Activated T-cell treated with anti-CD3 and anti-CD28 coated beads for 1 hour (primary cell): ENCODE measurements around the gene ZCCHC17.

Experiments used
- DNase-seq: peaks from one replicate; pipeline ENCODE4 v3.0.0-alpha.2; 2020; ENCODE audit warnings: low read depth

ZCCHC17 gene

DNA sequence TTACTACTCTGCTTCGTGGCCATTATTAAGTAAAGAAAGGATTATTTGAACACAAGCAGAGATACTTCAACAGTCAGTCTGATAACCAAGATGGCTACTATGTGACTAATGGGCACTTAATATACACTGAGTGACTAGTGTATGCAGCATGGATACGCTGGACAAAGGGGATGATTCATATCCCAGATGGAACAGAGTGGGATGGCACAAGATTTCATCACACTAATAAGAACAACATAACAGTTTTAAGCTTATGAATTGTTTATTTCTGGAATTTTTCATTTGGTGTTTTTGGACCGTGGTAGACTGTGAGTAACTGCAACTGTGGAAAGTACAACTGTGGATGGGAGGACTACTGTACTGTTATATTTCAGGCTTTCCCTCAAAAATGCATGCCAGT lies 9.4 kb downstream of the ZCCHC17 start:
- DNase-seq: no peak

DNA sequence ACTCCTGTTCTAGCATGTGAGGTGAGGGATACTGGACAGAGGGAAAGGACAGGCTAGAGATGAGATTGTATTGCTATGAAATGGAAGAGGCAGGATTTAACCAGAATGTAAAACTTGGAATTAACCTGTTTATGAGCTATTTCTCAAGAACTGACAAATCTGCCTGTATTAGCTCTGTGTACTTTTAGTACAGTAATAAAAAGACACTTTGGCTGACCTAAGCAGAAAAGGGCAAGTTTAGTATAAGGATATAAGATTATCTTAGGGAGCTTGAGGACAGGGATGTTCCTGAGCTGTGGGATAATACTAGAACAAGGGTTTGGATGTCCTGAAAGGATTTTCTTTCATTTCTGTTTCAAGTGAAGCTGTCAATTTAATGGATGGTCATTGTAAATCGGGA lies 11.2 kb downstream of the ZCCHC17 start:
- DNase-seq: no peak

DNA sequence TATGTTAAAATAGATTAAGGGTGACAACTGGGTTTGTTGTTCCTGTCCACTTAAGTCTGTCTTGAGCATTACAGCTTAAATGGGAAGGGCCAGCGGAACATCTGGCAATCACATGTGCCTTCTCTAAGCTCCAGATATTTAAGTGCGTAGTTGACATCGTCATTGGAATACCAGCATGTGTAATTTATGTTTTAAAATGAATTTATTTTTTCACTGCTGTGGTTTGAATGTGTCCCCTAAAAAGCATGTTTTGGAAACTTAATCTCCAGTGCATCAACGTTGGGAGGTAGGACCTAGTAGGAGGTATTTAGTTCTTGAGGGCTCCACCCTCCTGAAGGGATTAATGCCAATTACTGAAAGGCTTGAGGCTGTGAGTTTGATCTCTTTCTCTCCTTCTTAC lies 13.4 kb downstream of the ZCCHC17 start:
- no peak for DNase-seq

DNA sequence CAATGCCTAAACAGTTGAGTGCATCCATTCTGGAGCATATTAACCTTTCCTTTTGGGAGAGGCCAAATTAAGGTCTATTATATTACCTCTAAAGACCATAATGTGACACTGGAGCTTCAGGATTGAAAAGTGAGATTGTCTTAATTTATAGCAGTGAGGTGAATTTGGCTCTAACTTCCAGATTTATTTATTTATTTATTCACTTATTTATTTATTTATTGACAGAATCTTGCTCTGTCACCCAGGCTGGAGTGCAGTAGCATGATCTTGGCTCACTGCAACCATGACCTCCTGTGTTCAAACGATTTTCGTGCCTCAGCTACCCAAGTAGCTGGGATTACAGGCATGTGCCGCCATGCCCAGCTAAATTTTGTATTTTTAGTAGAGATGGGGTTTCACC lies 19.1 kb downstream of the ZCCHC17 start:
- DNase-seq: no peak

DNA sequence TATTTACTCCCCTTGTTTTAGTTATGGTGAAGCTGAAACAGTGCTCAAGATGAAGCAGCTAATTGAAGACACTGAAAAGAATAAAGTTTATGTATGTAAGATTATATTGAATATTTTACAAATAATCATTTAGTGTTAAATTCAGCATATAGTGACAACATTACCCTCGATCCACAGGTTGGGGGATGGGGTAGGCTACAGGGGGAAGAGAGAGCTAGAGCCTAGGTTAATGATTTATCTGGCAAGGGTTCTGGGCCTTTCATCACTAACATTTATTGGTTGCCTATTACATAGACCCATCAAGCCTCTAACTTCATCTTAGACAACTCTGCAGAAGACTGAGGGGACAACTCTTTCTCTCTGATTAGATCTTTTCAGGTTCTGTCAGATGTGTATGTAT lies 21.3 kb downstream of the ZCCHC17 start:
- no peak for DNase-seq

DNA sequence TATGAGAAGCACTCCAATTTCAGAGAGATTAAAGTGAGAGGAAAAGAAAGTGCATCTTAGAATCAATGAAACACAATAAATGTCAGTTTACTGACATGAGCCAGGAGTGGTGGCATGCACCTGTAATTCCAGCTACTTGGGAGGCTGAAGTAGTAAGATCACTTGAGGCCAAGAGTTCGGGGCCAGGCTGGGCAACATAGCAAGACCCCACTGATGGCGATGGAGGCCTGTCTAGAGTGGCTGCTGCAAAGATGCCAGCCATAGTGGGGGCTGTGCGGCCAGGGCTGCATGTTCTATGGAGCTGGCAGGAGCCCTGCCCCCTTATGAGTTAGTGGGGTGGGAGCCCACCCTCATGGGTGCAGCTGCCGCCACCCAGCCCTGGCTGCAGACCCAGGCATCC lies 27.3 kb downstream of the ZCCHC17 start:
- DNase-seq: no peak

DNA sequence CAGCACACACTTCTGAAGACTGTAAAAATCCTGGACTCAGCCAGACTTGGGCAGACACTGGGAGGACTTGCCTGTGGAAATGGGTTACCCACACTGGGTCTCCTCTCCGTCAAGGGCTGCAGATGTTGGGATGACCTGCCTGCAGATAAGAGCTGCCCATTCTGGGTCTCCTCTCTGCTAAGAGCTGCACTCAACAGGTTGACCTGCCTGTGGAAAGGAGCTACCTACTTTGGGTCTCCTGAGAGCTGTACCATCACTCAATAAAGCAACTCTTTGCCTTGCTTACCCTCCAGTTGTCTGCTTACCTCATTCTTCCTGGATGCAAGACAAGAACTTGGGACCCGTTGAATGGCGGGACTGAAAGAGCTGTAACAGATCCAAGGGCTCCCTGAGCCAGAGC lies 28.2 kb downstream of the ZCCHC17 start:
- no peak for DNase-seq

DNA sequence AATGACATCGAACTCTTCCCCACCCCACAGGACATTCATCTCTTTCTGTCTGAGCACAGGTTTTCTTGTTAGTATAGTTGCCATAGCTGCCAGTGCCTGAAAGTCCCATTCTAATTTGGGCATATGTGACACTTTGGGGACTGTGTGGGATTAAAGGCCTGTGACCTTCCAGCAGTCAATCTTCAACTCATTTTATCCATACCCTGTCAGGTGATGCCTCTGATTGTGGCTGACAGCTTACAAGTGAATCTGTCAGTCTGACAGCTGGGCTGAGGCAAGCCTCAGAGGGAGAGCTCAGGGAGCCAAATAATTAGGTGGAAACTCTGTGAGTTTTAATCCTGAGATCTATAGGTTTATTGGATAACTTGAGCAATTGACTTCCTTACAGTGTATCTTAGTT lies 29.6 kb downstream of the ZCCHC17 start:
- DNase-seq: no peak

DNA sequence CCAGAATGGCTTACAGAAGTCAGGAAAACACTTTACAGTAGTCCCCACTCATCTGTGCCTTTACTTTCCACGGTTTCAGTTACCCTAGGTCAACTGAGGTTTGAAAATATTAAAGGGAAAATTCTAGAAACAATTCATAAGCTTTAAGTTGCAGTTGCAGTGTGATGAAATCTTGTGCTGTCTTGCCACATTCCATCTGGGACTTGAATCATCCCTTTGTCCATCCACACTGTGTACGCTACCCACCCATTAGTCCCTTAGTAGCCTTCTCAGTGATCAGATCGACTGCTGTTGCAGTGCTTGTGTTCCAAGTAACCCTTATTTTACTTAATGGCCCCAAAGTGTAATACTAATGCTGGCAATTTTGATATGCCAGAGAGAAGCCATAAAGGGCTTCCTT lies 30.5 kb downstream of the ZCCHC17 start:
- DNase-seq: no peak

DNA sequence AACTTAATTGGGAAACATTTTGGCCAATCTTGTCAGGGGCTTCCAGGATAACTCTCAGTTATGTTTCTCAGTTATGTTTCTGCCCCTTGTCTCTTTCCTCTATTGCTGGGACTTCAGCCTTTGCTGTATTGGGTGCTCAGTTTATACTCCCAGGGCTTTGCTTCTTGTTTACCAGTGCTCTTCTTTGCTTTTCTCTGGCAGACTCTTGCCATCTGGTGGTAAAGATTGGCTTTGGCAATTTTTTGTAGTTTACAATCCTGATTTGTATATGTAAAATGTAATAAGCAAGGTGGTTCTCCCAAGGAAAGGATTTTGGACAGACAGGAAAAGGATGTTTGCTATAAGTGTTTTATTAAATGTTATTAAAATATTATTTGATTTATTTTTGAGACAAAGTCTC lies 38.2 kb downstream of the ZCCHC17 start:
- no peak for DNase-seq

DNA sequence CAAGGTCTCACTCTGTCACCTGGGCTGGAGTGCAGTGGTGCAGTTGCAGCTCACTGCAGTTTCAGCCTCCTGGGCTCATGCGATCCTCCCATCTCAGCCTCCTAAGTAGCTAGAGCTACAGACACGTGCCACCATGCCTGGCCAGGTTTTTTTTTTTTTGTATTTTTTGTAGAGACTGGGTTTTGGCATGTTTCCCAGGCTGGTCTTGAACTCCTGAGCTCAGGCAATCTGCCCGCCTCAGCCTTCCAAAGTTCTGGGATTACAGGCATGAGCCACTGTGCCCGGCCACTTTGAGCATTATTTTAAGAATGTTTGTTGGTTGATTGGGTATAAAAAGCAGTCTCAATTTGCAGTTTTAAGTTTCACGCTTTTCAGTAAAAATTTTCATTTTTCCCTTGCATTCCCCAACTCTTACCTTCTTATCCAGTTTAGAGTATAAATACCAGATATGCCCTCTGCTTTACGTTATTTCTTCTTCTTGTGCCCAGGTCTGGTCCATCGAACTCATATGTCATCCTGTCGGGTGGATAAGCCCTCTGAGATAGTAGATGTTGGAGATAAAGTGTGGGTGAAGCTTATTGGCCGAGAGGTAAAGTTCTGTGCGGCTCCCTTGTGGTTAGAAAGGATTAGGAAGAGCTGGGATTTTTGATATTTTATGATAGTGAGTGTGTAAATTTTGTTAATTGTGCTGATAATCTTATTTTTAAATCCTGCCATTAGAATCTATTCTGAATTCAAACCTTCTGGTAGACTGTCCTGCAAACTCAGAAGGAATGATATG lies 40.0 kb downstream of the ZCCHC17 start:
- DNase-seq: no peak

DNA sequence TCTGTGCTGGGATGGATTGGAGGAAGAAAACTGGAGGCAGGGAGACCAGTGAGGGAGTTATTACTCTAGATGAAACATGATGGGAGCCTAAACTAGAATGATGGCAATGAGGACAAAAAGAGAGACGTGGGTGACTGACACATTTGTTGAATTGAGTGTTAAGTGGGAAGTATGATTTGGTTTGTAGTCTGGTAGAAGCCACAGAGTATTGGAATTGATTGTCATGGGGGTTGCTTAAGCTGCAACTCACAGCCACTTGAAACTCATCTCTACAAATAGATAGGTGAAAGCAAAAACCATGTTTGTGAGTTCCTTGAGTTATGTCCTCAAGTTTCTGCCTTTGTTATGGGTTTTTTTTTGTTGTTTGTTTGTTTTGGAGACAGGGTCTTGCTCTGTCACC lies 47.7 kb downstream of the ZCCHC17 start:
- no peak for DNase-seq

DNA sequence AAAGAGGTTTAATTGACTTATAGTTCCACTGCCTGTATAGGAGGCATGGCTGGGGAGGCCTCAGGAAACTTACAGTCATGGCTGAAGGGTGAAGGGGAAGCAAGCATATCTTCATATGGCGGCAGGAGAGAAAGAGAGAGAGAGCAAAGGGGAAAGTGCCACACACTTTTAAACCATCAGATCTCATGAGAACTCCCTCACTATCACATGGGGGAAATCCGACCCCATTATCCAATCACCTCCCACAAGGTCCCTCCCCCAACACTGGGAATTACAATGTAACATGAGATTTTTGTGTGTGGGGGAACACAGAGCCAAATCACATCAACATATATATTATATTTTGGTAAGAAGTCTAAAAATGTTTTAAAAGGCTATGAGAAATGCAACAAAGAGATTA lies 48.8 kb downstream of the ZCCHC17 start:
- no peak for DNase-seq

DNA sequence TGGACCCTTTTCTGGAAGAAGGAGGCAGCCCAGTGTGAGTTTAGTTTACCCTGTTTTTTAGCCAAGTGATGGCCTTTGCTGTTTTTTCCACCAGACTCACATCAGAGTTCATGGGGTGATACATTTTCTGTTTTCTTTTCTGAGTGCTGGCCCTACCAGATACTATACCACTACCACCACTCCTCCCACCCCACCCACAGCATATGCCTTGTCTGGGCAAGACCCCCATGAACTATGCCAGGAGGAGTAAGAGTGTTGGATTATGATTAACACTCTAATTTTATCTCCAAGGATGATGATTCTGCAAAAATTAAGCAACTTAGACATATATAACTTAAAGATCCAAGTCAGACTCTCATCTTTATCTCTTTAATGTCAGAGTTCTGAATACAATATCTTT lies 50.0 kb downstream of the ZCCHC17 start:
- DNase-seq: no peak

DNA sequence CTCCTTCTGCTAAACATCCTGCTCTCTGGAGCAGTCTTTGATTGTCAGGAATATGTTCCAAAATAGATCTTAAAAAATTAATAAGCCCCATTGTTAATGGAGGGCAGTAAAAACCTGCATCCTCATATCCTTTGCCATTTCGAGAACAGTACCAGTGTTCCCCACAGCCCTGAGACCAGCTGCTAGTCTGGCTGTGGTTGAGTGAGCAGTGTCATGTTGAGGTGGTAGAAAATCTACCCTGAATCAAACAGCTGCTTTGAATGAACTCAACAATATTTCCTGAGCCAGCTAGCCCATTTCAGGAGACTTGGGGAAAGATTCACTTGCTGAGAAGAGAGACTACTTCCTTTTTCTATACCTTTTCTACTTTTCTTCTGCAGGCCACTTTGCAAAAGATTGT lies 51.6 kb downstream of the ZCCHC17 start:
- DNase-seq: no peak

DNA sequence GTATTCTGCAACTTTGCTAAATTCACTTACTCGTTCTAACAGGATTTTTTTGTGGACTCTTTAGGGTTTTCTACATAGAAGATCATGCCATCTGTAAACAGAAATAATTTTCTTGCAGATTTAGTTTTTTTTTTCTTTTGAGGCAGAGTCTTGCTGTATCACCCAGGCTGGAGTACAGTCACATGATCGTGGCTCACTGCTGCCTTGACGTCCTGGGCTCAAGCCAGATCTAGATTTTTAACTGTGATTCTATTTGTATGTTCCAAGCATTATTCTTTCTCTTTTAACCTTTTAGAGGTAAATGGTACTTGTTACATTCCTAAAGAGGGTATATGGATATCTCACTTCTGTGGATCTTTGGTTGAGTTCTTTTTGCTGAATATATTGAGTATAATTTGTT lies 57.5 kb downstream of the ZCCHC17 start:
- DNase-seq: no peak

DNA sequence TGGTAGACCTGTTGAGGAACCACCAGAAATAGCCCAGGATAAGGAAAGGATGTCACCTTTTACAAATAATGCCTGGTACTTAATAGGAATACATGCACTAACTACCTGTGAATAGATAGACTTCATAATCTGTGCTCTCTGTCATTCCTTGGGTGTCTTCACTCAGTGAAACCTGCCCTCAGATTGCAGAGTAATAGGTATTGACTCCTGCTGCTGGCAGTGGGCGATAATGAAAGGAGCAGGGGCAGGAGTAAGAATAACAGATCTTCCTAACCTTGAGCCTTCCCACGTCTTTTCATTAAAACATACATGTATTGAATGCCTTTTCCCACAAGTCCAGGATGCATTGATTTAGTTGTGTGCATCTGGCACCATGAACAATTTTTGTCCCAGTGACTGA lies 59.6 kb downstream of the ZCCHC17 start:
- no peak for DNase-seq

DNA sequence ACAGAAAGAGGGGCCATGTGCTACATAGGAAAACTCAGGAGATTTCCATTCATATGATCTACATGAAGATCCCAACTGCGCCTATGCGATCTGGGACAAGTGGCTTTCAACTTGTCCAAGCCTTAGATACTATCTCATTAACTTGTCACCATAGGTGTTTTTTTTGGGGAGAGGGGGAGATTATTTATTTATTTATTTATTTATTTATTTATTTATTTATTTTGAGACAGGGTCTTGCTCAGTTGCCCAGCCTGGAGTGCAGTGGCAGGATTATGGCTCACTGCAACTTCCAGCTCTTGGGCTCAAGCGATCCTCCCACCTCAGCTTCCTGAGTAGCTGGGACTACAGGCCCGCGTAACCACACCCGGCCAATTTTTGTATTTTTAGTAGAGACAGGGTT lies 64.8 kb downstream of the ZCCHC17 start:
- no peak for DNase-seq

DNA sequence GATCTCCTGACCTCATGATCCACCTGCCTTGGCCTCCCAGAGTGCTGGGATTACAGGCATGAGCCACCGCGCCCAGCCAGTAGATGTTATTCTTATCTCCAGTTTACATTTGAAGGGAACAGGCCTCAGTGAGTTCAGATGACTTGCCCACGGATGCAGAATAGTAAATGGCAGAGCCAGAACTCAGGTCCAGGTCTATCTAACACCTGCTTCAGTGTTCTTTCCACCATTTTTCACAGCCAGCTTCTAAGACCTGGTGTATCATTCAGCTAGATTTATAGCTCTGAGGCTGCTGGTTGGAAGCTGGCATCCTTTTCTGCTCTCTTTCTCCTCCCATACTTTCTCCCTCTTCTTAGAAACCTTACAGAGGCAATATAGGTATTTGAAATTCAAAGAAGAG lies 65.2 kb downstream of the ZCCHC17 start:
- DNase-seq: no peak

DNA sequence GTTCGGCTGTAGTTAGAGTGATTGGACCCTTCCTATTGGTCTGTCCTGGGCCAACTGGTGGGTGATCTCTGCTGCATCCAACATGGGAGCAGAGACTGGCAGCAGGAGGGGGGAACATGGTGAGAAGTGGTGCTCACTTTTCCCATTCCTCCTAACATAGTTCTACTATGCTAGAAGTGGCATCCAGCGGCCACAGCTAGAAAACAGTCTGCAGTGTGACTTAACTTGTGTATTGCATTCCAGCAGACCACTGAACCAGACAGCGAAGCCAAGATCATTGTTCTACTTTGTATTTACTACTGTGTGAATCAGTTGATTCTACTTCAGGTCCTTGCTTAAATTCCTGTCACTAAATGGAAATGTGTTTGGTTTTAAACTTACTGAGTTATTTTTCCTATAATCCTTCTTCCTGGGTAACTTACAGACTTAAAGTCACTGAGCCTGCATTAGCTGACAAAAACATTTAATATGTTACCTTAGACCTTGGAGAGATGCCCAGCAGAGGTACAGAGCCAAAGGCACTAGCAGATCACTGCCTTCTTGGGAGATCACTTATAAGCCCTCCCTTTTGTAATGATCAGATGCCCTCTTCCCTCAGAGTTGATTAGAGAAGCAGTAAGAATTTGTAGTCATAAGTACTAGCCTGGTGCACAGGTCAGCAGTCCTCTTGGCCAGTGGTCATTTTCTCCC lies 67.9 kb downstream of the ZCCHC17 start:
- DNase-seq: no peak

DNA sequence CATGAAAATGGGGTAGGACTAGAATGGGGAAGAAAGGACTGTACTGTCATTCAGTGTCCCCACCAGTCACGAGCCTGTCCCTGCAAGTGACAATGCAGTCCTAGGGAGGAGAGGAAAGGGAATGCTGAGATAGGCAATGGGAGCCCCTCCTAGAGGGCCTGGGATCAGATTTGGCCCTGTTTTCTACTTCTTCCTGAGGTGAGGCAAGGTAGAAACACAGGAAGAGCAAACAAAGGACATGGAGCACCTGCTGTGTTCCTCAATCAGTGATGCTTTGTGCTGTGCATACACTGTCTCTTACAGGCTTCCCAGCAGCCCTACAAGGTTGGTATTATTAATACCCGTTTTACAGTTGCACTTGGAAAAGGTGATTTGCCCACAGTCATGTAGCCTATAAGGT lies 70.0 kb downstream of the ZCCHC17 start:
- no peak for DNase-seq

DNA sequence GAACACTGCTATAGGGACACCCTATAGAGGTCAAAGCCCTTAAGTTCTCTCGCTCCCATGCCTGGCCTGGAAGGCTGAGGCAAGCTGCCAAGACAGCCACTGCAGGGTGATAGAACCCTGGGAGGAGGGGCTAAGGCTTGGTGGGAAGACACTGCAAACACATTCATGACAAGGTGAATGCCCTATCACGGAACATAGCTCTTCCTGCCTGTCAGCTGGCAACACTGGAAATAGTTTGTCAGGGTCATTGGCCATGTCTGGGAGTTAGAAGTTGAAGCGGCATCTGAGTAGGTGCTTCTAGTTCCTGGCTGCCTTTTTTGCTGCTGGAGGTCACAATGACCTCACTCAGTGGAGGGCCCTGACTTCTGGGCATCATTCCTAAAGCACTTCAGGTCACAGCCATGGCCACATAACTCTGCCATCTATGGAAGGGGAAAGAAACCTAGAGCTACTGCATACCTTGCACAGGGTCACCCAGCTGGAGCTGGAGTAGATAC lies 71.8 kb downstream of the ZCCHC17 start:
- DNase-seq: no peak

DNA sequence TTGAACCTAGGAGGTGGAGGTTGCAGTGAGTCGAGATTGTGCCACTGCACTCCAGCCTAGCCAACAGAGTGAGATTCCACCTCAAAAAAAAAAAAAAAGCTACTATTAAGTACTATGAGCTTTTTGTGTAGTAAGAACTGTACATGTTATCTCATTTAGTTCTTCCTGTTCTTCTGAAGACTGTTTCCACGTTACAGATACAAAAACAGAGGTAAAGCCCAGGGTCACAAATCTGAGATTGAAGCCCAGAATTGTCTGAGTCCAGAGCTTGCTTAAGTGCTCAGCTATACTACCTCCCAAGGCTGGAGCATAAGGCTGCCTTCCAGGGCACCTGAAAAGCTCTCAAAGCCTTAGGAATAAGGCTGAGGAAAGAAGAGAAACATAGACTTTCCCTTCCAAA lies 73.2 kb downstream of the ZCCHC17 start:
- no peak for DNase-seq

DNA sequence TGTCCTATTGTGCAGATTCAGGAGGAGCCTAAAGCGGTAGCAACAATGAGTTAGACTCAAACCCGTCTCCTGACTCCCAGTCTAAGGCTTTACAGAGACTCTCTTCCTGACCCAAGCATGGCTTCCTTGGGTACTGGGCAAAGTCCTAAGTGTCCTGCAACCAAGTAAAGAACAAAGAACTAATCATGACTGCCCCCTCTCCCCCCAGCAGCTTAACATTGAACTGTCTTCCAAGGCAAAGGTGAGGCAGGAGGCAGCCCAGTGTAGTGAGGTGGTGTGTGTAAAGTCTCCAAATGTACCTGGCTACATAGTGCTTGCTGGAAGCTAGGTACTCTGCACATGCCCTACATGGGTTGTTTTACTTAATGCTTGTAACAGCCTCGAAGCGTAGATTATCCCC lies 73.7 kb downstream of the ZCCHC17 start:
- no peak for DNase-seq
